Trophoblast cell (in vitro differentiated cells and primary cell): ENCODE data around the gene SERPINA3. TPM values are rescaled to one million over a fixed set of nuclear protein-coding genes. Genes with fewer than 3 reads are reported as not detected.
A peak's percentile ranks its signal among the peaks of the same experiment; 100 is the strongest.

Source experiments
- DNase-seq, 2 donors: peaks; one replicate each; pipeline ENCODE4 v3.0.0-alpha.2; 2016
- H2AFZ ChIP-seq: 2 replicates; pipeline ENCODE4 v1.6.1; 2013; ENCODE audit warnings: low read length, moderate library complexity, mild to moderate bottlenecking; ENCODE audit not compliant: insufficient read depth, poor library complexity
- H2AK5ac ChIP-seq: 2 replicates; pipeline ENCODE4 v1.6.1; 2013; ENCODE audit warnings: mild to moderate bottlenecking, low read length
- H2BK120ac ChIP-seq: 2 replicates; pipeline ENCODE4 v1.6.1; 2013; ENCODE audit warnings: low read length, mild to moderate bottlenecking, moderate library complexity; ENCODE audit not compliant: insufficient read depth, poor library complexity
- H2BK12ac ChIP-seq: 2 replicates; pipeline ENCODE4 v1.6.1; 2013; ENCODE audit warnings: mild to moderate bottlenecking, low read length, moderate library complexity
- H2BK5ac ChIP-seq: 2 replicates; pipeline ENCODE4 v1.6.1; 2013; ENCODE audit warnings: low read length, low read depth, moderate library complexity, mild to moderate bottlenecking; ENCODE audit not compliant: poor library complexity
- H3K14ac ChIP-seq: 2 replicates; pipeline ENCODE4 v1.6.1; 2013; ENCODE audit warnings: mild to moderate bottlenecking, low read length
- H3K18ac ChIP-seq: 2 replicates; pipeline ENCODE4 v1.6.1; 2013; ENCODE audit warnings: mild to moderate bottlenecking, low read length
- H3K23ac ChIP-seq: 2 replicates; pipeline ENCODE4 v1.6.1; 2013; ENCODE audit warnings: low read length
- H3K27ac ChIP-seq: 2 replicates; pipeline ENCODE4 v1.5.1; 2013; ENCODE audit warnings: low read depth, mild to moderate bottlenecking, inconsistent platforms, low read length, moderate library complexity
- H3K27me3 ChIP-seq: 2 replicates; pipeline ENCODE4 v1.6.1; 2013; ENCODE audit warnings: inconsistent platforms, mild to moderate bottlenecking, low read length, moderate library complexity; ENCODE audit not compliant: insufficient read depth
- H3K36me3 ChIP-seq, 2 experiments: 1 replicate in 1 of 2; 2 replicates in 1 of 2; pipeline ENCODE4 v1.6.1; 2013; ENCODE audit warnings: low read length in 2 of 2, mild to moderate bottlenecking in 2 of 2, moderate library complexity in 1 of 2; ENCODE audit not compliant: insufficient read depth in 2 of 2, control insufficient read depth in 1 of 2
- H3K4ac ChIP-seq: 2 replicates; pipeline ENCODE4 v1.6.1; 2013; ENCODE audit warnings: low read depth, mild to moderate bottlenecking, low read length, moderate library complexity
- H3K4me1 ChIP-seq, 2 experiments: 1 replicate in 1 of 2; 2 replicates in 1 of 2; pipeline ENCODE4 v1.6.1; 2013; ENCODE audit warnings: low read length in 2 of 2, mild to moderate bottlenecking in 2 of 2, moderate library complexity in 1 of 2; ENCODE audit not compliant: insufficient read depth in 2 of 2, control insufficient read depth in 1 of 2
- H3K4me2 ChIP-seq: 2 replicates; pipeline ENCODE4 v1.6.1; 2013; ENCODE audit warnings: inconsistent platforms, mild to moderate bottlenecking, low read length, moderate library complexity
- H3K4me3 ChIP-seq: 2 replicates; pipeline ENCODE4 v1.5.1; 2013; ENCODE audit warnings: mild to moderate bottlenecking, low read depth, low read length, inconsistent platforms
- H3K79me1 ChIP-seq: one replicate; pipeline ENCODE4 v1.6.1; 2013; ENCODE audit warnings: low read length
- H3K79me2 ChIP-seq: 2 replicates; pipeline ENCODE4 v1.6.1; 2013; ENCODE audit warnings: low read length, mild to moderate bottlenecking; ENCODE audit not compliant: control insufficient read depth, insufficient read depth, poor library complexity
- H3K9ac ChIP-seq: 2 replicates; pipeline ENCODE4 v1.6.1; 2013; ENCODE audit warnings: mild to moderate bottlenecking, low read length
- H3K9me3 ChIP-seq: 2 replicates; pipeline ENCODE4 v1.6.1; 2013; ENCODE audit warnings: low read depth, mild to moderate bottlenecking, control low read depth, inconsistent platforms, low read length; ENCODE audit not compliant: insufficient read depth
- H4K12ac ChIP-seq: 2 replicates; pipeline ENCODE4 v1.6.1; 2013; ENCODE audit warnings: low read depth, mild to moderate bottlenecking, low read length, moderate library complexity
- H4K8ac ChIP-seq: 2 replicates; pipeline ENCODE4 v1.6.1; 2013; ENCODE audit warnings: low read depth, mild to moderate bottlenecking, low read length, moderate library complexity
- H4K91ac ChIP-seq: one replicate; pipeline ENCODE4 v1.6.1; 2013; ENCODE audit warnings: low read depth, mild to moderate bottlenecking, low read length, moderate library complexity
- WGBS: extraction: QIAGEN DNeasy Blood & Tissue Kit; methylation state at CpG from one replicate; pipeline ENCODE4 v1.1.7; 2013; ENCODE audit warnings: missing lambda C conversion rate; ENCODE audit not compliant: insufficient read length, insufficient coverage; ENCODE audit errors: extremely low coverage; 5-methylcytosine and 5-hydroxymethylcytosine counted together
- polyA plus RNA-seq: library from polyadenylated mRNA; stranded (reverse); fragments of 200-250 nt; gene quantifications from 2 replicates; pipeline ENCODE4 v1.2.3, GENCODE V29; 2013

The SERPINA3 gene
- polyA plus RNA-seq: 1.0 and 1.1 TPM in 2 replicates

DNA sequence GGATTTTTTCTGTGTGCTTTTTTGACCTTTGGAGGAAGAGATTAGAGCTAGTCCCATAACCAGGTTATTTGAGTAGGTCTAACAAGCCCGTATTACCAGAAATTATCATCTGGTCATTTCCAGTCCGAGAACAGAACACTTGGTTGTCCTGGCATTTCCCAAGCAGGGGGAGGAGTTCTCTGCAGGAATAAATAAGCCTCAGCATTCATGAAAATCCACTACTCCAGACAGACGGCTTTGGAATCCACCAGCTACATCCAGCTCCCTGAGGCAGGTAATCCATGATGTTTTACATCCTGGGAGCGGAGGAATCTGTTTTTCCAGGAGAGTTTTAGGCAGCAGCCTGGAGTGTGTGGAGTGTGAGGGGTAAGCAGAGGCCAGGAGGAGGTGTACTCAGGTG, at the start of gene SERPINA3:
TSS of gene SERPINA3 (plus strand) at position 218 of the 400 bp plus-strand sequence. CDS start 2,051 bp downstream, outside the sequence.
- Histone ChIP-seq H2BK12ac (no peak within 1 kb of the TSS), H3K4me2 (no peak within 1 kb of the TSS), H3K4ac (no peak within 1 kb of the TSS), H3K4me1 (peaks cover 0 to 4% of the 10 kb centered on the region in 2 experiments), H3K79me1 (no peaks in the 10 kb centered on the region), H2BK5ac (no peak within 1 kb of the TSS), H4K12ac (no peak within 1 kb of the TSS), H3K36me3 (no peaks in the 10 kb centered on the region), H4K8ac (no peak within 1 kb of the TSS), H3K4me3 (no peak within 1 kb of the TSS), H3K27ac (no peak within 1 kb of the TSS), H2BK120ac (no peak within 1 kb of the TSS), H3K79me2 (no peaks in the 10 kb centered on the region), H2AK5ac (no peak within 1 kb of the TSS), H4K91ac (no peak within 1 kb of the TSS), H3K27me3 (no peaks in the 10 kb centered on the region), H3K23ac (no peak within 1 kb of the TSS), H3K9ac (no peak within 1 kb of the TSS), H3K14ac (no peak within 1 kb of the TSS), H2AFZ (no peak within 1 kb of the TSS), H3K18ac (no peak within 1 kb of the TSS), H3K9me3 (peaks cover 7% of the 10 kb centered on the region)
- WGBS: no CpG with 5 or more reads among the region's 4 CpGs
- DNase-seq: peak; percentile 22 to 37

DNA sequence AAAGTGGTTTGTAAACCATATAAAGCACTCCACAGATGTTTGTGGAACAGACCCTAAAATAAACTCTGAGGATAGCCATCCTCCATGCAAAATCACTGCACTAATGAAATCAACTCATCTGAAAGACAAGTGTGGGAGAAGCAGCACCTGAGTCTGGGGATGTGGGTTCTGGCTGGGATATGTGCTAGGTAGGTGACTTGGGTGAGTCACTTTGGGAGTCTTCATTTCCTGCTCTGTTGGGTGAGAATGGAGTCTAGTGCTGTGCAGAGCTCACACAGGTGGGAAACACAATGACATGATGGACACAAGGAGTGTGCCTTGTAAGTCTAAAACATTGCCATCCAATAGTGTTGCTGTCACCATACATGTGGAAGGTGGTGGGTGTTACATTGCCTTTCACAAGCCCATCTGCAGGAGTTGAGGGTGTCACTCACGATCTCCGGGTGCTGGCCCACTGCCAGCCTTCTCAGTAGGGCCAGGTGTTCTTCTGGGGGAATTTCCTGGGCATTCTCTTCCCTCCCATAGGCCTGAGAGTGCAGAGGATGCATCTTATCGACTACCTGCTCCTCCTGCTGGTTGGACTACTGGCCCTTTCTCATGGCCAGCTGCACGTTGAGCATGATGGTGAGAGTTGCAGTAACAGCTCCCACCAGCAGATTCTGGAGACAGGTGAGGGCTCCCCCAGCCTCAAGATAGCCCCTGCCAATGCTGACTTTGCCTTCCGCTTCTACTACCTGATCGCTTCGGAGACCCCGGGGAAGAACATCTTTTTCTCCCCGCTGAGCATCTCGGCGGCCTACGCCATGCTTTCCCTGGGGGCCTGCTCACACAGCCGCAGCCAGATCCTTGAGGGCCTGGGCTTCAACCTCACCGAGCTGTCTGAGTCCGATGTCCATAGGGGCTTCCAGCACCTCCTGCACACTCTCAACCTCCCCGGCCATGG, 49.0 kb upstream of the SERPINA3 start:
- H2AFZ ChIP-seq: no peak overlapping the region
- H3K4me1 ChIP-seq: no peaks in the 10 kb centered on the region
- H4K91ac ChIP-seq: no peak overlapping the region
- H3K4ac ChIP-seq: no peak overlapping the region
- H2BK5ac ChIP-seq: no peak overlapping the region
- H3K4me3 ChIP-seq: no peak overlapping the region
- H2BK120ac ChIP-seq: no peak overlapping the region
- no peaks in the 10 kb centered on the region for H3K79me1 ChIP-seq
- no peak overlapping the region for H3K14ac ChIP-seq
- H4K8ac ChIP-seq: no peak overlapping the region
- no peaks in the 10 kb centered on the region for H3K36me3 ChIP-seq
- no peak overlapping the region for H3K4me2 ChIP-seq
- no peak overlapping the region for H3K23ac ChIP-seq
- H3K18ac ChIP-seq: no peak overlapping the region
- no peak overlapping the region for H2AK5ac ChIP-seq
- H3K79me2 ChIP-seq: no peaks in the 10 kb centered on the region
- WGBS: no CpG with 5 or more reads among the region's 16 CpGs
- DNase-seq: no peak
- H3K27ac ChIP-seq: no peak overlapping the region
- no peak overlapping the region for H3K9ac ChIP-seq
- no peak overlapping the region for H2BK12ac ChIP-seq
- H4K12ac ChIP-seq: no peak overlapping the region
- no peaks in the 10 kb centered on the region for H3K9me3 ChIP-seq
- no peaks in the 10 kb centered on the region for H3K27me3 ChIP-seq

DNA sequence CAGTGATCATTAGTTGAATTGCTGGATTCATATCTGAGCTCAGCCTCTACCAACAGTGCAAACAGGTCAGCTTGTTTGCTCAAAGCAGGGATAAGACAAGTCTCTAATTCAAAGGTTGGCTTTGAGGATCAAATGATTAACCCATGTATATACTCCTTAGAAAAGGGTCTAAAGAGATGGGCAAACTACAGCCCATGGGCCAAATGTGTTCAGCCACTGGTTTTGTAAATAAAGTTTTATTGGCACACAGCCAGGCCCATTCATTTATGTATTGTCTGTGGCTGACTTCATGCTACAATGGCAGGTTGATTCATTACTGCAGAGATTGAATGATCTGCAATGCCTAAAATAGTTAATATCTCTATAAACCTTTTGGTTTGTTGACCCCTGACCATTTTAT, 47.8 kb upstream of the SERPINA3 start:
- H3K79me2 ChIP-seq: no peaks in the 10 kb centered on the region
- H3K27ac ChIP-seq: no peak overlapping the region
- H2BK12ac ChIP-seq: no peak overlapping the region
- H2AFZ ChIP-seq: no peak overlapping the region
- no peak overlapping the region for H3K4me3 ChIP-seq
- no peak overlapping the region for H3K9ac ChIP-seq
- no peaks in the 10 kb centered on the region for H3K79me1 ChIP-seq
- H3K9me3 ChIP-seq: no peaks in the 10 kb centered on the region
- no peaks in the 10 kb centered on the region for H3K4me1 ChIP-seq
- H4K8ac ChIP-seq: no peak overlapping the region
- H3K4ac ChIP-seq: no peak overlapping the region
- no peak overlapping the region for H4K12ac ChIP-seq
- no peak overlapping the region for H4K91ac ChIP-seq
- no peak overlapping the region for H3K18ac ChIP-seq
- no peak overlapping the region for H2AK5ac ChIP-seq
- no peak overlapping the region for H3K4me2 ChIP-seq
- H2BK120ac ChIP-seq: no peak overlapping the region
- H3K14ac ChIP-seq: no peak overlapping the region
- no peak for DNase-seq
- no peaks in the 10 kb centered on the region for H3K36me3 ChIP-seq
- no peaks in the 10 kb centered on the region for H3K27me3 ChIP-seq
- no peak overlapping the region for H3K23ac ChIP-seq
- H2BK5ac ChIP-seq: no peak overlapping the region

DNA sequence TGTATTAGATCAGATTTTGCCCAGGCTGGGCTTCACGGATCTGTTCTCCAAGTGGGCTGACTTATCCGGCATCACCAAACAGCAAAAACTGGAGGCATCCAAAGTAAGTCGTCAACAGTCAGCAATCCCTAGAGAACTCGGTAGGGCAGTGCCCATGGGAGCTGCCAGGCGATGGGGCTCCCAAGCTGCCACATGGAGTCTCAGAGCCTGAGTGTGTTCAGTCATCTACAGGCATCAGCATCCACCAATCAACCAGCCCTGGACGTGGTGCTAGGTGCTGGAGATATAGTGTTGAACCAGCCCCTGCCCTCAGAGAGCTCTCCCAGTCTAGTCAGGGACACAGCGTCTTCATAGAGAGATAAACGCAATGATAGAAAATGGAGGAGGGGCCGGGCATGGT, 44.0 kb upstream of the SERPINA3 start:
- no CpG with 5 or more reads among the region's 9 CpGs for WGBS
- H3K4me2 ChIP-seq: no peak overlapping the region
- no peak overlapping the region for H2AK5ac ChIP-seq
- H3K36me3 ChIP-seq: no peaks in the 10 kb centered on the region
- H3K27me3 ChIP-seq: no peaks in the 10 kb centered on the region
- H3K23ac ChIP-seq: no peak overlapping the region
- H3K4me3 ChIP-seq: no peak overlapping the region
- H3K9me3 ChIP-seq: no peaks in the 10 kb centered on the region
- no peak overlapping the region for H2BK12ac ChIP-seq
- H3K79me1 ChIP-seq: no peaks in the 10 kb centered on the region
- H3K9ac ChIP-seq: no peak overlapping the region
- H4K91ac ChIP-seq: no peak overlapping the region
- H2BK120ac ChIP-seq: no peak overlapping the region
- no peak overlapping the region for H4K12ac ChIP-seq
- no peak overlapping the region for H2BK5ac ChIP-seq
- H3K27ac ChIP-seq: no peak overlapping the region
- H3K79me2 ChIP-seq: no peaks in the 10 kb centered on the region
- no peak for DNase-seq
- H4K8ac ChIP-seq: no peak overlapping the region
- H2AFZ ChIP-seq: no peak overlapping the region
- peaks cover 5 to 9% of the 10 kb centered on the region in 2 experiments for H3K4me1 ChIP-seq
- H3K4ac ChIP-seq: no peak overlapping the region
- no peak overlapping the region for H3K18ac ChIP-seq
- H3K14ac ChIP-seq: no peak overlapping the region
